Measurements from ENCODE around the gene ZNF148. TPM values are rescaled to one million over a fixed set of nuclear protein-coding genes. Genes with fewer than 3 reads are reported as not detected.

ZNF148 gene, protein sequence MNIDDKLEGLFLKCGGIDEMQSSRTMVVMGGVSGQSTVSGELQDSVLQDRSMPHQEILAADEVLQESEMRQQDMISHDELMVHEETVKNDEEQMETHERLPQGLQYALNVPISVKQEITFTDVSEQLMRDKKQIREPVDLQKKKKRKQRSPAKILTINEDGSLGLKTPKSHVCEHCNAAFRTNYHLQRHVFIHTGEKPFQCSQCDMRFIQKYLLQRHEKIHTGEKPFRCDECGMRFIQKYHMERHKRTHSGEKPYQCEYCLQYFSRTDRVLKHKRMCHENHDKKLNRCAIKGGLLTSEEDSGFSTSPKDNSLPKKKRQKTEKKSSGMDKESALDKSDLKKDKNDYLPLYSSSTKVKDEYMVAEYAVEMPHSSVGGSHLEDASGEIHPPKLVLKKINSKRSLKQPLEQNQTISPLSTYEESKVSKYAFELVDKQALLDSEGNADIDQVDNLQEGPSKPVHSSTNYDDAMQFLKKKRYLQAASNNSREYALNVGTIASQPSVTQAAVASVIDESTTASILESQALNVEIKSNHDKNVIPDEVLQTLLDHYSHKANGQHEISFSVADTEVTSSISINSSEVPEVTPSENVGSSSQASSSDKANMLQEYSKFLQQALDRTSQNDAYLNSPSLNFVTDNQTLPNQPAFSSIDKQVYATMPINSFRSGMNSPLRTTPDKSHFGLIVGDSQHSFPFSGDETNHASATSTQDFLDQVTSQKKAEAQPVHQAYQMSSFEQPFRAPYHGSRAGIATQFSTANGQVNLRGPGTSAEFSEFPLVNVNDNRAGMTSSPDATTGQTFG
- total RNA-seq: 10 to 100 TPM; 27.1 to 35.1 TPM

DNA sequence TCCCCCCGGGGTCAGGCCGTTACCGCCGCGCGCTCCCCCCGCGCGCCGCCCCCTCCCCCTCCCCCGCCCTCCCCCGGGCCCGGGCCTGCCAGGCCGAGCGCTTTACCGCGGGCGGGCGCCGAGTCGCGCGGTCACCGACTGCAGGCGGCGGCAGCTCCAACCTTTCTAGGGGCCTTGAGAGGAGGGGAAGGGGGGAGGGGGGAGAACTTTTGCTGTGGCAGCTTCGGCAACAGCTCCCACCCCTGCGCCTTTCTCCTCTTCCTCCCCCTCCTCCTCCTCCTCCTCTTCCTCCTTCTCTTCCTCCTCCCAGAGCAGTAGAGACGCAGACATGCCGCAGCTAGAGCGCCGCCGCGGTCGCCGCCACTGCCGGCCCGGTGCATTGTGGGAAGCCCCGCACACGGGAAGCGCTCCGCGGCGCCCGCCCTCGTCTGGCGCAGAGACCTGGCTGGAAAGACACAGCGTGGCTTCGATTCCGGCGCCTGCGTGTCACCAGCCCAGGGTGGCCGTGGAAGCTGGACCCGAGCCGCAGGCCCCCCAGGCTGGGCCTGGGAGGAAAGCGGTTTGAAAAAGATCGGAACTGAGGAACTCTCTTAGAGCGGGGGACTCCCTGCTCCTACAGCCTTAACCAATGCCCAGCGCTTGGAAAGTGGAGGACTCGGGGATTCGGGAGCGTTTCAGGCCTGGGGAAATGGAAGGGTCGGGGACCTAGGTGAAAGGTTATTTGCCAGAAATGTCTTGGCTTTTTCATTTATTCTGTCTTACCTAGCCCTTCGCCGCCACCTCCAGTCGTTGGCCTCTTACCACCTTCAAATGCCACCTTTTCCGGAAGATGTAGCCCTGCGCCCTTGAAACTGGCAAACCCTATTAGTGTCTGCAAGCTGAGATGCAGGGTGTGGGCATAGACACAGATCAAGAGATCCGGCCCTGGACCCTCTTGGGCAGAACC, at the start of gene ZNF148:
ZNF148 (minus strand) TSS at position 330 of the 946 bp plus-strand sequence. CDS start 61,685 bp downstream, outside the sequence.
- Histone ChIP-seq H3K4me1 (ENCODE audit: control insufficient read depth in 1 of 2, low read depth in 2 of 2) (peaks cover 16 to 22% of the 10 kb centered on the region in 2 donors), H3K27me3 (replicated peaks; ENCODE audit: insufficient read depth) (no peaks in the 10 kb centered on the region), H3K9me3 (no peaks in the 10 kb centered on the region), H3K27ac (peak within 1 kb of the TSS; percentile 83 to 84), H3K4me3 (peak within 1 kb of the TSS; percentile 79), H3K36me3 (no peaks in the 10 kb centered on the region)
- ATAC-seq (ENCODE audit: insufficient number of reproducible peaks, low FRiP score, low read depth) (peak; percentile 90), DNase-seq (ENCODE audit: low spot score) (peak; percentile 40)
- TF ChIP-seq, protein P1, sequence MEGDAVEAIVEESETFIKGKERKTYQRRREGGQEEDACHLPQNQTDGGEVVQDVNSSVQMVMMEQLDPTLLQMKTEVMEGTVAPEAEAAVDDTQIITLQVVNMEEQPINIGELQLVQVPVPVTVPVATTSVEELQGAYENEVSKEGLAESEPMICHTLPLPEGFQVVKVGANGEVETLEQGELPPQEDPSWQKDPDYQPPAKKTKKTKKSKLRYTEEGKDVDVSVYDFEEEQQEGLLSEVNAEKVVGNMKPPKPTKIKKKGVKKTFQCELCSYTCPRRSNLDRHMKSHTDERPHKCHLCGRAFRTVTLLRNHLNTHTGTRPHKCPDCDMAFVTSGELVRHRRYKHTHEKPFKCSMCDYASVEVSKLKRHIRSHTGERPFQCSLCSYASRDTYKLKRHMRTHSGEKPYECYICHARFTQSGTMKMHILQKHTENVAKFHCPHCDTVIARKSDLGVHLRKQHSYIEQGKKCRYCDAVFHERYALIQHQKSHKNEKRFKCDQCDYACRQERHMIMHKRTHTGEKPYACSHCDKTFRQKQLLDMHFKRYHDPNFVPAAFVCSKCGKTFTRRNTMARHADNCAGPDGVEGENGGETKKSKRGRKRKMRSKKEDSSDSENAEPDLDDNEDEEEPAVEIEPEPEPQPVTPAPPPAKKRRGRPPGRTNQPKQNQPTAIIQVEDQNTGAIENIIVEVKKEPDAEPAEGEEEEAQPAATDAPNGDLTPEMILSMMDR (IDR thresholded peaks at IDR 0.05): no peak

DNA sequence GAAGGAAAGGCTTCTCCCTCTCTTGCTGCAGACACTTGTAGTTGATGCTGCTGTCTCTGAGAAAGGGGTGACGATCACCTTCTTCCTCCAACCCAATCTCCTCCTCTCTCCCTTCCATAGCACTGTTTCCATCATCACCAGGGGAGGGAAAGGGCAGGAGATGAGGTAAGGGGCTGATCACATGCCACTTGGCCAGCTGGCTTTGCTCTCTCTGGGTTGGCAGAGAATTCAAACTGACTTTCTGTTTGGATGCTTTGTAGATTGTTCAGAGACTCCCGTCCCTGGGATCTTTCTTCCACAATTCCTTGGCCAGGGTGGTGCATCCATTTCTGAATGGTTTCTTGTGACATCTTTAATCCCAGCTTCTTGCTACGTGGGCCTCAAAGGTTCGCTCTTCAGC, 43.2 kb upstream of the ZNF148 start:
- no peaks in the 10 kb centered on the region for H3K27me3 ChIP-seq (replicated peaks; ENCODE audit: insufficient read depth)
- no peak overlapping the region for H3K27ac ChIP-seq
- H3K4me3 ChIP-seq: no peak overlapping the region
- H3K4me1 ChIP-seq (ENCODE audit: control insufficient read depth in 1 of 2, low read depth in 2 of 2): no peaks in the 10 kb centered on the region
- no peaks in the 10 kb centered on the region for H3K36me3 ChIP-seq
- TF ChIP-seq, protein P1 (IDR thresholded peaks at IDR 0.05): no peak
- ATAC-seq (ENCODE audit: insufficient number of reproducible peaks, low FRiP score, low read depth): no peak
- DNase-seq (ENCODE audit: low spot score): no peak
- H3K9me3 ChIP-seq: no peaks in the 10 kb centered on the region

DNA sequence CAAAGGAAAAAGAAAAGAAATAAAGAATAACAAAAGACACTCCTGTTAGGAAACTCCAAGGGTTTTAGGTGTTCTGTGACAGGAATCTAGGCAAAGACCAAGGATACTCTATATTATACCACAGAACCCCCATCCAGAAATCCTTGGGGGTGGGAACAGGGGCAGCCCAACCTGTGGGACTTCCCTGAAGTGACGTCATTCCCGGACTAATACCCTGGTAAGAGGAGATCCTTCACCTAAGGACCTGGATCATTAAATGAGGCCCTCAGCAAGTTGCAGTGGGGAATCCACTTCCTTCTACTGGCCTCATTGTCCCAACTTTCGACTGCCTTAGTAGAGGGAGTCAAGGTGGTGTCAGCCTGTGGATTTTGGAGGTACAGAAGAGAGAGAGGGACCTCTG, 41.1 kb upstream of the ZNF148 start:
- no peaks in the 10 kb centered on the region for H3K9me3 ChIP-seq
- H3K4me3 ChIP-seq: no peak overlapping the region
- no peak overlapping the region for H3K27ac ChIP-seq
- ATAC-seq (ENCODE audit: insufficient number of reproducible peaks, low FRiP score, low read depth) (no peak), DNase-seq (ENCODE audit: low spot score) (no peak)
- no peaks in the 10 kb centered on the region for H3K4me1 ChIP-seq (ENCODE audit: control insufficient read depth in 1 of 2, low read depth in 2 of 2)
- H3K27me3 ChIP-seq (replicated peaks; ENCODE audit: insufficient read depth): no peaks in the 10 kb centered on the region
- no peaks in the 10 kb centered on the region for H3K36me3 ChIP-seq
- TF ChIP-seq, protein P1 (IDR thresholded peaks at IDR 0.05): no peak

DNA sequence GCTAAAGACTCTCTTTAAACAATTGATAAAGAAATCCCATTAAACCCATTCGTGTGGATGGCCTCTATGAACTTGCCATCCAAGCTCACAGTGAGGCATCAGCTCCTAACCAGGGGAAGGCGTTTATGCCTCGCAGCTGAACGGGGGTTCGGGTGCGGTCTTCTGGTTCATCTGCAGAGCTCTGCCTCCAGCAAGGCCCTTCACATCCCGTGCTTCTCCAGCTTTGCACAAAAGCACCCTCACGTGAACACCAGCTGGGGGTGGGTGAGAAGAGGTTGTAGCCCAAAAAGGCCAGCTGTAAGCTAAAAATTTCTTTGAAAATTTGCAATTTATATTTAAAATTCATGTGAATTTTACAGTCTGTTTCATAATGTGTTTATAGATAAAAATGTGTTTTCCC, 39.5 kb upstream of the ZNF148 start:
- no peak for ATAC-seq (ENCODE audit: insufficient number of reproducible peaks, low FRiP score, low read depth)
- Histone ChIP-seq H3K9me3 (no peaks in the 10 kb centered on the region), H3K27me3 (replicated peaks; ENCODE audit: insufficient read depth) (no peaks in the 10 kb centered on the region), H3K36me3 (no peaks in the 10 kb centered on the region), H3K4me1 (ENCODE audit: control insufficient read depth in 1 of 2, low read depth in 2 of 2) (no peaks in the 10 kb centered on the region), H3K4me3 (no peak overlapping the region), H3K27ac (no peak overlapping the region)
- no peak for DNase-seq (ENCODE audit: low spot score)
- TF ChIP-seq, protein P1 (IDR thresholded peaks at IDR 0.05): no peak

Measured in thoracic aorta (tissue), 2 donors.